Suppressor macrophage treated with lipopolysaccharide for 4 hours (primary cell): ENCODE results near the gene CHRNG.

Experiments used
- DNase-seq: peaks from one replicate; pipeline ENCODE4 v3.0.0-alpha.2; 2020

The CHRNG gene

GRCh38 chr2:232539298-232540231 lies at the start of gene CHRNG:
Gene CHRNG, plus strand, starts transcription at chr2:232539692. Its CDS starts 56 bp downstream, at chr2:232539748.
- DNase-seq = no peak

GRCh38 chr2:232490221-232491138 lies 49.0 kb upstream of the CHRNG start:
- no peak for DNase-seq

DNA sequence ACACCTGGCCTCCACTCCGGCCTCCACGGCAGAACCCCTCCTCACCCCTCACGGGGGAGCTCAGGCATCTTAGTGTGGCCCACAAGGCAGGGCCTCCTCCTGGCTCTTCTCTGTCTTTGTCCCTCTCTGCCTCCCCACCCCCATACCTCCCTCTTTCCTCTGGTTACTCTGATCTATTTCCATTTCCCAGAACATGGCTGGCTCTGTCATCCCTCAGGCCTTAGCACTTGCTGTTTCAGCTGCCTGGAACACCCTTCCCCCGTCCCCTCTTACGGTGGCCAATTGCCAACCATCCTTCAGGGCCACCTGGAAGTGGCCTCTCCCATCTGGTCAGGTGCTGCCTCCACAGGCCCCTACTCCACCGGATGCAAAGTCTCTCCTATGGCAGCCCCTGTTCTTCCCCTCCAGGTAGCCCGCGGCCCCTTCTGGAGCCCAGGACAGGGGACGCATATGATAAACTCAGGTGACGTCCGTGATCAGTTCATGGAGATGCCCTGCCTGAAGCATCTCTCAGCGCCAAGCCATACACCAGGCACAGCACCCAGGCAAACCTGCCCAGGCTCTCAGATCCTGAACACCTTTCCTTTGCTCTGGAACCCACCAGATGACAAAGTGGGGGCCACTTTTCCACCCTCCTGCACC lies 48.2 kb upstream of the CHRNG start:
- no peak for DNase-seq

GRCh38 chr2:232492236-232492848 lies 47.1 kb upstream of the CHRNG start:
- no peak for DNase-seq

DNA sequence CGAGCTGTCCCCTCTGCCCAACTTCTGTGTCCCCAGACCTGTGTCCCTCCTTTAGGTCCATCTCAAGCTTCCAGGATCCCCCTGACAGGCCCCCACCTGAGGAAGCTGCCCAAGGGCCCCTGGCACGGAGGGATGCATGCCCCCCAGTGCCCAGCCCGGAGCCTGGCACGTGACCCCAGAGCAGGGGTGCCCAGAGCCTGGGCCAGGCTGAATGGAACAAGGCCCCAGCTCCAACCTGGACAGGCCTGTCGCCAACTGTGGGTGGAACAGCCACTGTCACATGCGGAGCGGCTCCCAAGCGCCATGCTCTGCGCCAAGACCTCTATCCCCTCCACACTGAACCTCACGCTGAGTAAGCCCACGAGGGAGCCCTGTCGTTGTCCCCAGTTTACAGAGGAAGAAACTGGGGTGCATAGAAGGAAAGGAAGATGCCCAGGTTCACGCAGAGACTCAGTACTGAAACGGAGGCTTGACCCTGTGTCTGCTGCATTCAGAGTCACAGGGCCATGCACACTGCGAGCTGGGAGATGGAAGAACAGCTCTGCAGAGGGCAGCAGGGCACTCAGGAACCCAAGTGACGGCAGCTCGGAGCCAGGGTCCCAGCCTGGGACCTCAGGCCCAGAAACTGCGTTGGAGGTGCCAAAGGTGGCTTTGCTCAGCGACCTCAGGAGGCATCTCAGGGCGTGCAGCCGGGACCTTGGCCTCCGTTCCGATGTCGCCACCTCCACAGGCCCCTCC lies 46.4 kb upstream of the CHRNG start:
- no peak for DNase-seq

- DNase-seq = no peak
Observed at GRCh38 chr2:232493701-232494474, 45.6 kb upstream of the CHRNG start.

GRCh38 chr2:232494542-232494941 lies 45.0 kb upstream of the CHRNG start:
- DNase-seq = no peak

DNA sequence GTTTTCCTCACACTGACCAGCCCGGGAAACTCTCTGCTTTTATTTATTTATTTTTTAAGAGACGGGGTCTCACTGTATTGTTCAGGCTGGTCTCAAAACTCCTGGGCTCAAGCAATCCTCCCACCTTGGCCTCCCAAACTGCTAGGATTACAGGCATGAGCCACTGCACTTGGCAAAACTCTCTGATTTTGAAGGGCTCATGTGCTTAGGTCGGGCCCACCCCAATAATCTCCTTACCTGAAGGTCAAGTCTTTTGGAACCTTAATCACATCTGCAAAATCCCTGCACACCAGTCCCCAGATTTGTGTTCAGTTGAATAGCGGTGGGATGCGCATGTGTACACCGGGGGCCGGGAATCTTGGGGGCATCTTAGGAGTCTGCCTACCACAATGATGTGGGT lies 44.2 kb upstream of the CHRNG start:
- no peak for DNase-seq

- no peak for DNase-seq
Observed at GRCh38 chr2:232496501-232497270, 42.8 kb upstream of the CHRNG start.

DNA sequence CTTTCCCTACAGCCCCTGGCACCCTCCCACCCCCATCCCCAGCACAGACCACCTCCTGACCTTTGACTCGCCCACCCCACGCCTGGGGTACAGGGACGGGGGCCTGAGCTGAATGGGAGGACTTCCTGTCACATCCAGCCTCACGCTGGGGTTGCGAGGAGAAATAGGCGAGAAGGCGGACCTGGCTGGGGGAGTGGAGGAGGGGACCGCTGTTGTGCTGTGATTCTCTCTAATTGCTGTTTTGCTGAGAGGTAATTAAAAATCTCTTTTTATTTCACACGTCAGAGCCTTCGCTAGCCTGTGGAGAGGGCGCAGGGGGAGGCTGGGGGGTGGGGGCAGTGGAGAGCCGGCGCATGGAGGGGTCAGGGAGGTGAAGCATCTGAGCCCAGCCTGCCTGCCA lies 42.1 kb upstream of the CHRNG start:
- no peak for DNase-seq

DNA sequence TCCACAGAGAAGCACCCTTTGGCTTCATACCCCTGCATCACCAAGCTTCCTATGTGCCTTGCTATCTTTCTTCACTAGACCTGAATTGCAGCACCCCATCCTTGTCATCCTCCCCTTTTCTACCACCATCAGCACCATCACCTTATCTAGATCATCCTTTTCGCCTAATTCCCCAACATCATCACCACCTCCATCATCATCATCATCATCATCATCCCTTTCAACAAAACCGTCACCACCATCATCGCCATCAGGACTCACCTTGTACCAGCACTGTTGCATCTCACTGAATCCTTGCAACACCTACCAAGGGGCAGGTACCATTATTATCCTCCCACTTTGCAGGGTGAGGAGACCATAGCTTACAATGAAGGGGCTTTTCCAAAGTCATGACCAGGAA lies 41.0 kb upstream of the CHRNG start:
- no peak for DNase-seq

DNA sequence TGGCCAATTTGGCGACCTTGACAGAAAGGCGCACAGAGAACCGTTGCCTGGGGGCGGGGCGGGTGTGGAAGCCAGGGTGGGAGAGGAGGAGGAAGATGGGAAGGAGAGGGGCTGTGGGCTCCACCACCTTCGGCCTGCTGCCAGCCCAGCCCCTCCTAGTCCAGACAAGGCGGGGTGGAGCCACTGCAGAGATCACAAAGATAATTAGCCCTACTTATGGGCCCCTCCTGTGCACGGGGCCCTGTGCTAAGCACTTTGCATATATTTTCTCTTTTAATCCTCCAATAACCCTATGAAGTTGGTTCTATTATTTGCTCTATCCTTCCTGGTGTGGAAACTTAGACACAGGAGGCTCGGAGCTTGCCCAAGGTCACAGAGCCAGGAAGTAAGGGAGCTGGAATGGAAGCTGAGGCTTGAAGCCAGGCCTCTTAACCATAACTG lies 38.1 kb upstream of the CHRNG start:
- no peak for DNase-seq

DNA sequence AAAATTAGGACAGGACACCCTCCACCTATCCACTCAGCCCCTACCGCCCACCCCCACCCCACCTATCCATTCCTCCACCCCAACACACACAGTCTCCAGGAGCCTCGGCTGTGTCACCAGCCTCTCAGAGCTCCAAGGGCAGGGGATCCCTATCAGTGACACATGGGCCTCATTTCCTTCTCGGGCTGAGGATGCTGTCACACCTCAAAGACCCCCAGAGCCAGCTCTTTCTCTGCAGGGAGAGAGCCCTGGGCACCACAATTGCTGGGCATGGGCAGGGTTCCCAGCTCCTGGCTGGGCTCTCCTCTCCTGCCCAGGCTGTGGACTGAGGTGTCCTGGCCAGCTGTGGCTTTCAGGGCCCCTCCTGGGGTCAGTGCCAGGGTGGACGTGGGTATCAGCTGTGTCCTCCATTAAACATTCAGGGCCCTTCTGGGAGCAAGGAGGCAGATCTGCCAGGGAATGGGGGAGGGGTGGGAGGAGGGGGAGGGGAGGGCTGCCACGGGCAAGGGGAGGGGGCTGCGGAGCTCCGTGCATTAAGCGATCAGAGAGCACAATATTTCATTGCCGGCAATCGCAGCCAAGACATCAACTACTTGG lies 37.6 kb upstream of the CHRNG start:
- no peak for DNase-seq

GRCh38 chr2:232502511-232502910 lies 37.0 kb upstream of the CHRNG start:
- DNase-seq = no peak

- DNase-seq = peak; percentile 56
Observed at GRCh38 chr2:232502911-232503808, 36.3 kb upstream of the CHRNG start.

- DNase-seq = no peak
Observed at GRCh38 chr2:232503809-232504323, 35.6 kb upstream of the CHRNG start.

DNA sequence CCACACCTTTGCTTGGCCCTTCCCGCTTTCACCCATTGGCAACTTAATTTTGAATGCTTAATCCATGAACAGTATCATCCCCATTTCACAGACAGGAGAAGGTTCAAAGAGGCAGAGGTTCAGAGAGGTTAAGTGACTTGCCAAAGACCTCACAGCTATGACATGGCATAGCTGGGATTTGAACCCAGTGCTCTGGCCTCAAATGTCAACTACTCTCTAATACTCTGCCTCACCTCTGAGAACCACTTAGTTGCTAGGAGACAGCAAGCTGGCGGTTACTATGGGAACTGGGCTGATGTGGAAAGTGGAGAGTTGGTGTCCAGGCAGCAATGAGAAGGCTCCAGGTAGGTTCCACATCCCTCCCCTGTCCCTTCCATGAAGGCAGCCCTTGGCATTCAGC lies 35.1 kb upstream of the CHRNG start:
- no peak for DNase-seq

- no peak for DNase-seq
Observed at GRCh38 chr2:232505856-232506255, 33.6 kb upstream of the CHRNG start.

DNA sequence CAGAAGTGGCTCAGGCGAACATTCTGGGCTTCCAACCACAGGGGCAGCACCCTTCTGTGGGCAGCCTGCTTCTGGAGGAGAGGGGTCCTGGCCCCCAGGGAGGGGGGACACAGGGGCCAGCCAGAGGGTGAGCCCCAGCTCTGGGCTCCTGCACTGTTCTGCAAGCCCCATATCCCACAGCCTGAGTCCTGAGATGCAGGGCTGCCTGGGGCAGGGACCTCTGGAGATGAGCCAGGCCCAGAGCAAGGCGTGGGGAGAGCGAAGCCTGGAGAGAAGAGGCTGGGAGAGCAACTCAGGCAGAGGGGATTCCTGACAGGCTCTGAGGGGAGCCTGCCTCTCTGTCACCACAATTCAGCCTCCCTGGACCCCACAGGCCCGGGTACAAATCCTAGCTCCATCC lies 32.8 kb upstream of the CHRNG start:
- no peak for DNase-seq
